Osteocyte (in vitro differentiated cells): Measurements from ENCODE around the gene PRKG1. TPM values are rescaled to one million over a fixed set of nuclear protein-coding genes. Genes with fewer than 3 reads are reported as not detected.

ENCODE experiments used
- DNase-seq: peaks from one replicate; pipeline ENCODE4 v3.0.0; 2021; ENCODE audit warnings: mixed read lengths; ENCODE audit not compliant: unreplicated experiment; ENCODE audit errors: extremely low spot score
- H3K27ac Mint-ChIP-seq: one replicate; pipeline ENCODE4 v1.8.0; 2021; ENCODE audit warnings: mild to moderate bottlenecking, mixed read lengths; ENCODE audit not compliant: unreplicated experiment
- H3K27me3 Mint-ChIP-seq: one replicate; pipeline ENCODE4 v1.8.0; 2021; ENCODE audit warnings: mixed read lengths; ENCODE audit not compliant: unreplicated experiment
- H3K36me3 Mint-ChIP-seq: one replicate; pipeline ENCODE4 v1.8.0; 2021; ENCODE audit warnings: mixed read lengths; ENCODE audit not compliant: unreplicated experiment
- H3K4me1 Mint-ChIP-seq: one replicate; pipeline ENCODE4 v1.8.0; 2021; ENCODE audit warnings: mixed read lengths; ENCODE audit not compliant: unreplicated experiment
- H3K4me3 Mint-ChIP-seq: one replicate; pipeline ENCODE4 v1.8.0; 2021; ENCODE audit warnings: mild to moderate bottlenecking, moderate library complexity, mixed read lengths; ENCODE audit not compliant: unreplicated experiment
- H3K9me3 Mint-ChIP-seq: one replicate; pipeline ENCODE4 v1.8.0; 2021; ENCODE audit warnings: mixed read lengths; ENCODE audit not compliant: unreplicated experiment
- total RNA-seq: library from RNA; stranded (reverse); gene quantifications from 2 replicates; pipeline ENCODE4 v1.2.1, GENCODE V29; 2021
- TF ChIP-seq, protein P1 (sequence below): fragments of 200-600 bp; sonication (generic); IDR thresholded peaks from 2 replicates; pipeline ENCODE4 v1.5.0; 2021; ENCODE audit warnings: antibody characterized with exemption, mild to moderate bottlenecking, moderate library complexity

Gene PRKG1
- total RNA-seq, 1 donor from 2014 or later = 10.8 TPM

DNA sequence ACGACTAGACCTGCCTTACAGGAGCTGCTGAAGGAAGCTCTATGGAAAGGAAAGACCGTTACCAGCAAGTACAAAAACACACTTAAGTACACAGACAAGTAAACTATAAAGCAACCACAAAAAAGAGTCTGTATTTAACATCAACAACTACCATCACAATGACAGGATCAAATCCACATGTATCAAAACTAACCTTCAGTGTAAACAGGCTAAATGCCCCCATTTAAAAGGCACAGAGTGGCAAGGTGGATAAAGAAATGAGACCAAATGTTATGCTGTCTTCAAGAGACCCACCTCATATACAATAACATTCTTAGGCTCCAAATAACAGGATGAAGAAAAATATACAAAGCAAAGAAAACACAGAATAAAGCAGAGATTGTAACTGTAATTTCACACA is 932.8 kb downstream of the PRKG1 start:
- H3K4me3 Mint-ChIP-seq = no peak overlapping the region
- no peak overlapping the region for H3K27ac Mint-ChIP-seq
- peaks cover 24% of the 10 kb centered on the region for H3K9me3 Mint-ChIP-seq
- no peak for DNase-seq
- H3K27me3 Mint-ChIP-seq = peaks cover 8% of the 10 kb centered on the region
- TF ChIP-seq, protein P1, sequence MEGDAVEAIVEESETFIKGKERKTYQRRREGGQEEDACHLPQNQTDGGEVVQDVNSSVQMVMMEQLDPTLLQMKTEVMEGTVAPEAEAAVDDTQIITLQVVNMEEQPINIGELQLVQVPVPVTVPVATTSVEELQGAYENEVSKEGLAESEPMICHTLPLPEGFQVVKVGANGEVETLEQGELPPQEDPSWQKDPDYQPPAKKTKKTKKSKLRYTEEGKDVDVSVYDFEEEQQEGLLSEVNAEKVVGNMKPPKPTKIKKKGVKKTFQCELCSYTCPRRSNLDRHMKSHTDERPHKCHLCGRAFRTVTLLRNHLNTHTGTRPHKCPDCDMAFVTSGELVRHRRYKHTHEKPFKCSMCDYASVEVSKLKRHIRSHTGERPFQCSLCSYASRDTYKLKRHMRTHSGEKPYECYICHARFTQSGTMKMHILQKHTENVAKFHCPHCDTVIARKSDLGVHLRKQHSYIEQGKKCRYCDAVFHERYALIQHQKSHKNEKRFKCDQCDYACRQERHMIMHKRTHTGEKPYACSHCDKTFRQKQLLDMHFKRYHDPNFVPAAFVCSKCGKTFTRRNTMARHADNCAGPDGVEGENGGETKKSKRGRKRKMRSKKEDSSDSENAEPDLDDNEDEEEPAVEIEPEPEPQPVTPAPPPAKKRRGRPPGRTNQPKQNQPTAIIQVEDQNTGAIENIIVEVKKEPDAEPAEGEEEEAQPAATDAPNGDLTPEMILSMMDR = no peak
- peaks cover 2% of the 10 kb centered on the region for H3K36me3 Mint-ChIP-seq
- H3K4me1 Mint-ChIP-seq = peaks cover 7% of the 10 kb centered on the region

DNA sequence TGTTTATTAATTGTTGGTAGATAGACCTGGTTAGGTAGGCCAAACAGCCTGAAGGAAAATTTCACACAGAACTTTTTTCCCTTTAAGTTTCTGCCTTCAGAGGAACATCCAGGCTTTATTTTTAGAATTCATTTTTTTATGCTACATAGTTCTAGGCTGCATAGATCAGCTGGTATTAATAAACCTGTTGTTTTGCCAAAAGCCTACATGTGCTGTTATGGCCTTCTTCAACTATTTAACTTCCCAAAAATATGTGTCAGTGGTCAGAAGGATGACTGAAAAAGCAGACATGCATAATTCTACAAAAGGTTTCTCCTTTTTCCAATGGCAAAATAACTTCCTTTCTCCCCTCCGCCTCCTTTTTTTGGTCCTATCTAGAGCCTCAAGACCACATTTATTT is 936.8 kb downstream of the PRKG1 start:
- TF ChIP-seq, protein P1 = no peak

DNA sequence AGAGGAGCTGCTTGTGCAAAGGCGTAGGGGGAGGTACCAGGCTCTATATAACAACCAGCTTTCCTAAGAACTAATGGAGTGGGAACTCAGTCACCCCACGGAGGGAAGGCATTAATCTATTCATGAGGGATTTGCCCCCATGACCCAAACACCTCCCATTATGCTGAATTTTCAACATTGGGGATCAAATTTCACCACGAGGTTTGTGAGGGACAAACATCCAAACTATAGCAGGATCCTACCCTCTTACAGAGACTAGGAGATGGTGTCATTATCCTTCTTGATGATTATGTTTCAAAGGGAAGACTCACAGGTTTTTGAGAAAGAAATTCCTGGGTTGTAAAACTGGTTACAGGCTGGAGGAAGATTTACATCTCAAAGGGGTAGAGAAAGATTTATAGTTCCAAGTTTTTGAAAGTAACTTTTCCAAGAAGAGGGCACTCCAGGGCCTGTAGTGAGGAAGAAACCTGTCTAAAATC is 944.8 kb downstream of the PRKG1 start:
- H3K4me1 Mint-ChIP-seq = peaks cover 5% of the 10 kb centered on the region
- H3K36me3 Mint-ChIP-seq = no peaks in the 10 kb centered on the region
- peaks cover 4% of the 10 kb centered on the region for H3K27me3 Mint-ChIP-seq
- TF ChIP-seq, protein P1 = no peak
- no peak for DNase-seq
- peaks cover 3% of the 10 kb centered on the region for H3K9me3 Mint-ChIP-seq
- H3K4me3 Mint-ChIP-seq = no peak overlapping the region
- H3K27ac Mint-ChIP-seq = no peak overlapping the region

More for the DNA sequence above, 936.8 kb downstream of the PRKG1 start:
- DNase-seq = no peak
- H3K4me1 Mint-ChIP-seq = peaks cover 7% of the 10 kb centered on the region
- H3K27me3 Mint-ChIP-seq = peaks cover 6% of the 10 kb centered on the region
- peaks cover 24% of the 10 kb centered on the region for H3K9me3 Mint-ChIP-seq
- H3K4me3 Mint-ChIP-seq = no peak overlapping the region
- no peak overlapping the region for H3K27ac Mint-ChIP-seq
- H3K36me3 Mint-ChIP-seq = peaks cover 2% of the 10 kb centered on the region

DNA sequence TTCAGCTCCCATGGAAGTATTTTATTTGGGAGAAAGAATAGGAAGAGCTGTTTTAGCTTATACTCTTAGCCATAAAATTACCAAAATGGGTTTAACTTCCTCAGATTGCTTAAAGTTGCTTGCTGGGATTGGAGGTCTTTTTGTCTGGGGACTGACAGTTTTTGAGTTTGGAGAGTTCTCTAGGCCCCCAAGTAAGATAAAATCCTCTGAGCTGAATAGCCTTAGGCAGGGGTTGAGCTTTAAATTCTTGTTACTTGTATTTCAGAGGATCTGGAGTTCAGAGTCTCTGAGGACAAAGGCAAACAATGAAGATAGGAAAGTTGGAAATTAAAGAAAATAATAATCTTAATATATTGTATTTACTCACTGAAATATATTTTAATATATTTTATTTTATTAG is 945.4 kb downstream of the PRKG1 start:
- TF ChIP-seq, protein P1 = no peak
- peaks cover 3% of the 10 kb centered on the region for H3K9me3 Mint-ChIP-seq
- no peak for DNase-seq
- H3K36me3 Mint-ChIP-seq = no peaks in the 10 kb centered on the region
- H3K4me3 Mint-ChIP-seq = no peak overlapping the region
- no peak overlapping the region for H3K27ac Mint-ChIP-seq
- H3K4me1 Mint-ChIP-seq = peaks cover 5% of the 10 kb centered on the region
- peaks cover 4% of the 10 kb centered on the region for H3K27me3 Mint-ChIP-seq

DNA sequence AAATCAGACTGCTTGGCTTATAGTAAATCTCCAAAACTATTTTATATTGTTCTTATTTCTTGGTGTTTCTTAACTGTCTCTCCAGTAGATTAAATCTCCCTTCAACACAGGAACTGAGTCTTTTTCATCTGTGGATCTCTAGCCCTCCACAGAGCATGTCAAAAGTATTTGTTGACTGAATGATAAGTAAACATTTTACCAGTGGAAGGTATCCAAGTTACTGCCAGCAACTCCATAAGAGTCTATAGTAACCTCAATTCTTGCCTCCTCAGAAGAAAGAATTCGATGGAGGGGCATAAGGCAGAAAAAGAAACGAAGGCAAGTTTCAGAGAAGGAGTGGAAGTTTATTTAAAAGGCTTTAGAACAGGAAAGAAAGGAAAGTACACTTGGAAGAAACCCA is 945.9 kb downstream of the PRKG1 start:
- H3K9me3 Mint-ChIP-seq = peaks cover 3% of the 10 kb centered on the region
- H3K4me1 Mint-ChIP-seq = peaks cover 5% of the 10 kb centered on the region

More for the DNA sequence above, 945.9 kb downstream of the PRKG1 start:
- Mint-ChIP-seq H3K4me3 (no peak overlapping the region), H3K27ac (no peak overlapping the region), H3K27me3 (peaks cover 4% of the 10 kb centered on the region), H3K36me3 (no peaks in the 10 kb centered on the region)
- TF ChIP-seq, protein P1 = no peak
- no peak for DNase-seq
